Measurements from ENCODE around the gene DUOXA1. TPM values are rescaled to one million over a fixed set of nuclear protein-coding genes. Genes with fewer than 3 reads are reported as not detected.

The DUOXA1 gene
- total and polyA plus RNA-seq, 2 experiments from 2014 or later = not detected

GRCh38 chr15:45150481-45150880, 20.8 kb upstream of the DUOXA1 start (continued):
- no peak for TF ChIP-seq REST (IDR thresholded peaks at IDR 0.05; ENCODE audit: unreplicated experiment)

- H3K36me3 Mint-ChIP-seq (ENCODE audit: low read depth) = no peaks in the 10 kb centered on the region
- H3K27me3 Mint-ChIP-seq (ENCODE audit: insufficient read depth, low read depth, poor library complexity) = no peaks in the 10 kb centered on the region
- TF ChIP-seq CTCF (conservative IDR thresholded peaks at IDR 0.05; ENCODE audit: low read depth in 2 of 2) = no peak
- no peak overlapping the region for H3K27ac Mint-ChIP-seq
- no peak overlapping the region for H3K4me3 Mint-ChIP-seq
- no peak overlapping the region for H3K4me2 ChIP-seq
- H3F3A ChIP-seq (replicated peaks; ENCODE audit: low read depth) = no peaks in the 10 kb centered on the region
- no peaks in the 10 kb centered on the region for H3K36me3 ChIP-seq (ENCODE audit: insufficient read depth)
- H3K9me2 ChIP-seq (ENCODE audit: insufficient read depth) = no peaks in the 10 kb centered on the region
- peaks cover 5% of the 10 kb centered on the region; the same call in 1 of the 3 replicates for H3K4me1 Mint-ChIP-seq
- H3K4me3 ChIP-seq = no peak overlapping the region
- ATAC-seq (no peak; the same call in 2 of the 3 replicates), DNase-seq (ENCODE audit: low spot score) (no peak)
- no peaks in the 10 kb centered on the region for H4K20me1 ChIP-seq (replicated peaks; ENCODE audit: insufficient read depth)
- H3K9me3 Mint-ChIP-seq = no peaks in the 10 kb centered on the region
- no peak overlapping the region for H3K27ac ChIP-seq (ENCODE audit: low read depth)
- no peak overlapping the region for H2AFZ ChIP-seq
- H3K27me3 ChIP-seq (ENCODE audit: insufficient read depth) = no peaks in the 10 kb centered on the region
- no peaks in the 10 kb centered on the region for H3K79me2 ChIP-seq (replicated peaks; ENCODE audit: insufficient read depth)
- H3K4me1 ChIP-seq (ENCODE audit: insufficient read depth) = no peaks in the 10 kb centered on the region
Measured at GRCh38 chr15:45149060-45149459, 19.4 kb upstream of the DUOXA1 start.

GRCh38 chr15:45148076-45149059, 18.7 kb upstream of the DUOXA1 start:
- no peaks in the 10 kb centered on the region for H3K4me1 ChIP-seq (ENCODE audit: insufficient read depth)
- no peak overlapping the region for H3K4me3 Mint-ChIP-seq
- no peaks in the 10 kb centered on the region for H3K36me3 ChIP-seq (ENCODE audit: insufficient read depth)
- no peaks in the 10 kb centered on the region for H3K27me3 ChIP-seq (ENCODE audit: insufficient read depth)
- no peaks in the 10 kb centered on the region for H3K36me3 Mint-ChIP-seq (ENCODE audit: low read depth)
- no peak overlapping the region for H3K4me3 ChIP-seq
- H3K27ac Mint-ChIP-seq = no peak overlapping the region
- no peaks in the 10 kb centered on the region for H4K20me1 ChIP-seq (replicated peaks; ENCODE audit: insufficient read depth)
- no peak overlapping the region for H3K27ac ChIP-seq (ENCODE audit: low read depth)
- H3K9me2 ChIP-seq (ENCODE audit: insufficient read depth) = no peaks in the 10 kb centered on the region
- H3K4me1 Mint-ChIP-seq = peaks cover 5% of the 10 kb centered on the region; the same call in 1 of the 3 replicates
- DNase-seq (ENCODE audit: low spot score) = no peak
- H3K79me2 ChIP-seq (replicated peaks; ENCODE audit: insufficient read depth) = no peaks in the 10 kb centered on the region
- ATAC-seq = no peak
- H3K4me2 ChIP-seq = no peak overlapping the region
- no peaks in the 10 kb centered on the region for H3F3A ChIP-seq (replicated peaks; ENCODE audit: low read depth)
- H2AFZ ChIP-seq = no peak overlapping the region
- H3K27me3 Mint-ChIP-seq (ENCODE audit: insufficient read depth, low read depth, poor library complexity) = no peaks in the 10 kb centered on the region
- H3K9me3 Mint-ChIP-seq = no peaks in the 10 kb centered on the region
- TF ChIP-seq STAT1 (IDR thresholded peaks at IDR 0.05; ENCODE audit: unreplicated experiment) (no peak), CTCF (conservative IDR thresholded peaks at IDR 0.05; ENCODE audit: low read depth in 2 of 2) (no peak), JUNB (IDR thresholded peaks at IDR 0.05; ENCODE audit: unreplicated experiment) (no peak), CREB1 (CRISPR knock-in tag; IDR thresholded peaks at IDR 0.05; ENCODE audit: low read depth) (no peak), EZH2 (IDR thresholded peaks at IDR 0.05; ENCODE audit: low read depth, unreplicated experiment) (no peak), NANOG (IDR thresholded peaks at IDR 0.05; ENCODE audit: borderline replicate concordance) (no peak)
